Liver (tissue), 9 donors: ENCODE measurements around the gene MED12L. TPM values are rescaled to one million over a fixed set of nuclear protein-coding genes. Genes with fewer than 3 reads are reported as not detected.

Experiments used
- DNase-seq: peaks from one replicate; pipeline ENCODE4 v3.0.0-alpha.2; 2017; ENCODE audit warnings: low spot score
- H3K27ac ChIP-seq, 2 donors: one replicate each; pipeline ENCODE4 v1.7.0; 2013; ENCODE audit warnings: inconsistent platforms in 2 of 2, low read length in 2 of 2, control low read depth in 1 of 2, low read depth in 1 of 2, mild to moderate bottlenecking in 1 of 2
- H3K27me3 ChIP-seq, 4 donors: one replicate each; pipeline versions ENCODE4 v1.6.1 to v1.7.0; 2013; ENCODE audit warnings: low read length in 3 of 4, inconsistent platforms in 1 of 4, mild to moderate bottlenecking in 1 of 4, moderate library complexity in 1 of 4; ENCODE audit not compliant: control insufficient read depth in 4 of 4, insufficient read depth in 4 of 4
- H3K36me3 ChIP-seq, 4 donors: one replicate each; pipeline versions ENCODE4 v1.6.1 to v1.7.0; 2013; ENCODE audit warnings: low read length in 3 of 4, mild to moderate bottlenecking in 3 of 4, low read depth in 1 of 4, moderate library complexity in 1 of 4; ENCODE audit not compliant: control insufficient read depth in 4 of 4, insufficient read depth in 3 of 4
- H3K4me1 ChIP-seq, 4 donors: one replicate each; pipeline versions ENCODE4 v1.6.1 to v1.7.0; 2013; ENCODE audit warnings: low read length in 3 of 4, mild to moderate bottlenecking in 3 of 4, moderate library complexity in 1 of 4; ENCODE audit not compliant: control insufficient read depth in 4 of 4, insufficient read depth in 4 of 4
- H3K4me3 ChIP-seq, 3 donors: one replicate each; pipeline versions ENCODE4 v1.6.1 to v1.7.0; 2013; ENCODE audit warnings: low read length in 3 of 3, control low read depth in 1 of 3, low read depth in 1 of 3, mild to moderate bottlenecking in 1 of 3
- H3K9ac ChIP-seq, 2 donors: one replicate each; pipeline ENCODE4 v1.7.0; 2013; ENCODE audit warnings: low read length in 2 of 2, mild to moderate bottlenecking in 2 of 2, moderate library complexity in 2 of 2, control low read depth in 1 of 2, low read depth in 1 of 2
- H3K9me3 ChIP-seq, 4 donors: one replicate each; pipeline versions ENCODE4 v1.6.1 to v1.7.0; 2013; ENCODE audit warnings: low read length in 3 of 4; ENCODE audit not compliant: control insufficient read depth in 4 of 4
- EGR1 ChIP-seq, 2 donors: IDR thresholded peaks; 2 replicates each; pipeline ENCODE4 v1.6.1; 2016 to 2018; ENCODE audit warnings: antibody characterized with exemption in 2 of 2, low read depth in 2 of 2
- FOXA1 ChIP-seq: IDR thresholded peaks from 2 replicates; pipeline ENCODE4 v1.6.1; 2016; ENCODE audit warnings: antibody characterized with exemption
- FOXA2 ChIP-seq: IDR thresholded peaks from 2 replicates; pipeline ENCODE4 v1.6.1; 2016; ENCODE audit warnings: antibody characterized with exemption
- GABPA ChIP-seq, 2 donors: IDR thresholded peaks in 1 of 2; conservative IDR thresholded peaks in 1 of 2; 2 replicates each; pipeline ENCODE4 v1.6.1; 2016; ENCODE audit warnings: antibody characterized with exemption in 2 of 2, mild to moderate bottlenecking in 1 of 2, moderate library complexity in 1 of 2
- HNF4A ChIP-seq, 2 donors: conservative IDR thresholded peaks; 2 replicates each; pipeline ENCODE4 v1.6.1; 2016; ENCODE audit warnings: antibody characterized with exemption in 2 of 2, mild to moderate bottlenecking in 2 of 2
- HNF4G ChIP-seq: IDR thresholded peaks from 2 replicates; pipeline ENCODE4 v1.6.1; 2016; ENCODE audit warnings: antibody characterized with exemption
- JUND ChIP-seq, 2 donors: IDR thresholded peaks; 2 replicates each; pipeline ENCODE4 v1.6.1; 2016; ENCODE audit warnings: antibody characterized with exemption in 2 of 2
- NR2F2 ChIP-seq: IDR thresholded peaks from 2 replicates; pipeline ENCODE4 v1.6.1; 2016; ENCODE audit warnings: antibody characterized with exemption
- RAD21 ChIP-seq, 2 donors: IDR thresholded peaks; 2 replicates each; pipeline ENCODE4 v1.6.1; 2016; ENCODE audit warnings: antibody characterized with exemption in 2 of 2, mild to moderate bottlenecking in 2 of 2
- RXRA ChIP-seq, 2 donors: IDR thresholded peaks; 2 replicates each; pipeline ENCODE4 v1.6.1; 2017 to 2018; ENCODE audit warnings: antibody characterized with exemption in 2 of 2, mild to moderate bottlenecking in 1 of 2
- SP1 ChIP-seq: IDR thresholded peaks from 2 replicates; pipeline ENCODE4 v1.6.1; 2018; ENCODE audit warnings: antibody characterized with exemption, mild to moderate bottlenecking
- TAF1 ChIP-seq: conservative IDR thresholded peaks from 2 replicates; pipeline ENCODE4 v1.6.1; 2016; ENCODE audit warnings: antibody characterized with exemption, mild to moderate bottlenecking
- YY1 ChIP-seq: IDR thresholded peaks from 2 replicates; pipeline ENCODE4 v1.6.1; 2016; ENCODE audit warnings: antibody characterized with exemption, mild to moderate bottlenecking
- WGBS: extraction: QIAGEN DNeasy Blood & Tissue Kit; methylation state at CpG from one replicate; pipeline ENCODE4 v1.1.7; 2013; 5-methylcytosine and 5-hydroxymethylcytosine counted together
- polyA plus RNA-seq, 2 donors: library from polyadenylated mRNA; stranded (reverse) in 1 of 2; unstranded in 1 of 2; fragments of 200-250 nt in 1 of 2; fragments of >200 nt in 1 of 2; fragmentation: Nextera tagmentation in 1 of 2; extraction: Ambion mirVana in 1 of 2; gene quantifications; one replicate each; pipeline versions ENCODE4 v1.2.1 to v1.2.3, GENCODE V29; 2013 to 2015
- total RNA-seq, 2 donors: library from RNA; depleted of rRNA; stranded (reverse); fragments of >200 nt; gene quantifications; one replicate each; pipeline ENCODE4 v1.2.3, GENCODE V29; 2014
- TF ChIP-seq, protein P1 (sequence below): IDR thresholded peaks from 2 replicates; pipeline ENCODE4 v1.6.1; 2016; ENCODE audit warnings: antibody characterized with exemption
- TF ChIP-seq, protein P2 (sequence below): IDR thresholded peaks from 2 replicates; pipeline ENCODE4 v1.6.1; 2016; ENCODE audit warnings: antibody characterized with exemption
- TF ChIP-seq, protein P3 (sequence below): IDR thresholded peaks from 2 replicates; pipeline ENCODE4 v1.6.1; 2016; ENCODE audit warnings: antibody characterized with exemption, mild to moderate bottlenecking
- TF ChIP-seq, protein P4 (sequence below): IDR thresholded peaks from 2 replicates; pipeline ENCODE4 v1.6.1; 2016; ENCODE audit warnings: antibody characterized with exemption
- TF ChIP-seq, protein P5 (sequence below): fragments of 150-350 bp; IDR thresholded peaks from 2 replicates; pipeline ENCODE4 v1.5.1; 2017; ENCODE audit warnings: improper control_type of control experiment, low read depth, low read length; ENCODE audit not compliant: missing input control
- donor health status: healthy.
- donor health status: healthy.
- donor health status: healthy.
- donor health status: healthy.
- donor health status: healthy.

The MED12L gene
- total and polyA plus RNA-seq, 4 donors = 0.02 to 2.1 (median 0.49) TPM

DNA sequence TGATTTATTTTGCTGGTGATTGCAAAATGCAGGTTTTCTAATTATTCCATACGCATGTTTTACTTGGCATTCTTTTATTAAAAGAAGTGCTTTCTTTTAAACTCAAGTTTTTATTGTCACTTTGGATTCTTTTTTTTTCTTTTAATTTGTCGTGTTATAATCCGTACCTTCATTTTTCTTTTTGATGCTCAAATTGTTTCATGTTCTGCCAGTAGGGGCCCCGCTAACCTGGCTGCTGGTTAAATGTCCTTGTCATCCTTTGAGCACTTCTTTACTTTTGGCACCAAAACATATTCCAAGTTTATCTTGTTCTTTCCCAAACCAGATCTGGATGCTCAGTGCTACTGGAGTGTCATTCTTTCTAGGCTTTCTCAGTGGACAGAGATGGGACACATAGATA is 31.6 kb downstream of the MED12L start:
- TF ChIP-seq HNF4G (no peak), YY1 (no peak), SP1 (no peak), FOXA1 (no peak), RAD21 (IDR thresholded peaks at IDR 0.05) (no peak), EGR1 (IDR thresholded peaks at IDR 0.05; ENCODE audit: low read depth in 2 of 2) (no peak), TAF1 (no peak), RXRA (IDR thresholded peaks at IDR 0.05) (no peak), NR2F2 (no peak)
- TF ChIP-seq, protein P1, sequence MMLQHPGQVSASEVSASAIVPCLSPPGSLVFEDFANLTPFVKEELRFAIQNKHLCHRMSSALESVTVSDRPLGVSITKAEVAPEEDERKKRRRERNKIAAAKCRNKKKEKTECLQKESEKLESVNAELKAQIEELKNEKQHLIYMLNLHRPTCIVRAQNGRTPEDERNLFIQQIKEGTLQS = no peak
- TF ChIP-seq, protein P2, sequence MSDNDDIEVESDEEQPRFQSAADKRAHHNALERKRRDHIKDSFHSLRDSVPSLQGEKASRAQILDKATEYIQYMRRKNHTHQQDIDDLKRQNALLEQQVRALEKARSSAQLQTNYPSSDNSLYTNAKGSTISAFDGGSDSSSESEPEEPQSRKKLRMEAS = no peak
- TF ChIP-seq, protein P3, sequence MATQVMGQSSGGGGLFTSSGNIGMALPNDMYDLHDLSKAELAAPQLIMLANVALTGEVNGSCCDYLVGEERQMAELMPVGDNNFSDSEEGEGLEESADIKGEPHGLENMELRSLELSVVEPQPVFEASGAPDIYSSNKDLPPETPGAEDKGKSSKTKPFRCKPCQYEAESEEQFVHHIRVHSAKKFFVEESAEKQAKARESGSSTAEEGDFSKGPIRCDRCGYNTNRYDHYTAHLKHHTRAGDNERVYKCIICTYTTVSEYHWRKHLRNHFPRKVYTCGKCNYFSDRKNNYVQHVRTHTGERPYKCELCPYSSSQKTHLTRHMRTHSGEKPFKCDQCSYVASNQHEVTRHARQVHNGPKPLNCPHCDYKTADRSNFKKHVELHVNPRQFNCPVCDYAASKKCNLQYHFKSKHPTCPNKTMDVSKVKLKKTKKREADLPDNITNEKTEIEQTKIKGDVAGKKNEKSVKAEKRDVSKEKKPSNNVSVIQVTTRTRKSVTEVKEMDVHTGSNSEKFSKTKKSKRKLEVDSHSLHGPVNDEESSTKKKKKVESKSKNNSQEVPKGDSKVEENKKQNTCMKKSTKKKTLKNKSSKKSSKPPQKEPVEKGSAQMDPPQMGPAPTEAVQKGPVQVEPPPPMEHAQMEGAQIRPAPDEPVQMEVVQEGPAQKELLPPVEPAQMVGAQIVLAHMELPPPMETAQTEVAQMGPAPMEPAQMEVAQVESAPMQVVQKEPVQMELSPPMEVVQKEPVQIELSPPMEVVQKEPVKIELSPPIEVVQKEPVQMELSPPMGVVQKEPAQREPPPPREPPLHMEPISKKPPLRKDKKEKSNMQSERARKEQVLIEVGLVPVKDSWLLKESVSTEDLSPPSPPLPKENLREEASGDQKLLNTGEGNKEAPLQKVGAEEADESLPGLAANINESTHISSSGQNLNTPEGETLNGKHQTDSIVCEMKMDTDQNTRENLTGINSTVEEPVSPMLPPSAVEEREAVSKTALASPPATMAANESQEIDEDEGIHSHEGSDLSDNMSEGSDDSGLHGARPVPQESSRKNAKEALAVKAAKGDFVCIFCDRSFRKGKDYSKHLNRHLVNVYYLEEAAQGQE = no peak
- TF ChIP-seq, protein P4, sequence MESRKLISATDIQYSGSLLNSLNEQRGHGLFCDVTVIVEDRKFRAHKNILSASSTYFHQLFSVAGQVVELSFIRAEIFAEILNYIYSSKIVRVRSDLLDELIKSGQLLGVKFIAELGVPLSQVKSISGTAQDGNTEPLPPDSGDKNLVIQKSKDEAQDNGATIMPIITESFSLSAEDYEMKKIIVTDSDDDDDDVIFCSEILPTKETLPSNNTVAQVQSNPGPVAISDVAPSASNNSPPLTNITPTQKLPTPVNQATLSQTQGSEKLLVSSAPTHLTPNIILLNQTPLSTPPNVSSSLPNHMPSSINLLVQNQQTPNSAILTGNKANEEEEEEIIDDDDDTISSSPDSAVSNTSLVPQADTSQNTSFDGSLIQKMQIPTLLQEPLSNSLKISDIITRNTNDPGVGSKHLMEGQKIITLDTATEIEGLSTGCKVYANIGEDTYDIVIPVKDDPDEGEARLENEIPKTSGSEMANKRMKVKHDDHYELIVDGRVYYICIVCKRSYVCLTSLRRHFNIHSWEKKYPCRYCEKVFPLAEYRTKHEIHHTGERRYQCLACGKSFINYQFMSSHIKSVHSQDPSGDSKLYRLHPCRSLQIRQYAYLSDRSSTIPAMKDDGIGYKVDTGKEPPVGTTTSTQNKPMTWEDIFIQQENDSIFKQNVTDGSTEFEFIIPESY = no peak
- TF ChIP-seq, protein P5, sequence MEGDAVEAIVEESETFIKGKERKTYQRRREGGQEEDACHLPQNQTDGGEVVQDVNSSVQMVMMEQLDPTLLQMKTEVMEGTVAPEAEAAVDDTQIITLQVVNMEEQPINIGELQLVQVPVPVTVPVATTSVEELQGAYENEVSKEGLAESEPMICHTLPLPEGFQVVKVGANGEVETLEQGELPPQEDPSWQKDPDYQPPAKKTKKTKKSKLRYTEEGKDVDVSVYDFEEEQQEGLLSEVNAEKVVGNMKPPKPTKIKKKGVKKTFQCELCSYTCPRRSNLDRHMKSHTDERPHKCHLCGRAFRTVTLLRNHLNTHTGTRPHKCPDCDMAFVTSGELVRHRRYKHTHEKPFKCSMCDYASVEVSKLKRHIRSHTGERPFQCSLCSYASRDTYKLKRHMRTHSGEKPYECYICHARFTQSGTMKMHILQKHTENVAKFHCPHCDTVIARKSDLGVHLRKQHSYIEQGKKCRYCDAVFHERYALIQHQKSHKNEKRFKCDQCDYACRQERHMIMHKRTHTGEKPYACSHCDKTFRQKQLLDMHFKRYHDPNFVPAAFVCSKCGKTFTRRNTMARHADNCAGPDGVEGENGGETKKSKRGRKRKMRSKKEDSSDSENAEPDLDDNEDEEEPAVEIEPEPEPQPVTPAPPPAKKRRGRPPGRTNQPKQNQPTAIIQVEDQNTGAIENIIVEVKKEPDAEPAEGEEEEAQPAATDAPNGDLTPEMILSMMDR = no peak
- no peaks in the 10 kb centered on the region for H3K36me3 ChIP-seq
- no peak overlapping the region for H3K4me3 ChIP-seq
- H3K9me3 ChIP-seq = no peaks in the 10 kb centered on the region
- 94% methylated on average over 4 of the region's 4 CpGs for WGBS
- no peak for DNase-seq
- H3K9ac ChIP-seq = no peak overlapping the region
- H3K27me3 ChIP-seq = no peaks in the 10 kb centered on the region
- no peak overlapping the region for H3K27ac ChIP-seq
- no peaks in the 10 kb centered on the region for H3K4me1 ChIP-seq

DNA sequence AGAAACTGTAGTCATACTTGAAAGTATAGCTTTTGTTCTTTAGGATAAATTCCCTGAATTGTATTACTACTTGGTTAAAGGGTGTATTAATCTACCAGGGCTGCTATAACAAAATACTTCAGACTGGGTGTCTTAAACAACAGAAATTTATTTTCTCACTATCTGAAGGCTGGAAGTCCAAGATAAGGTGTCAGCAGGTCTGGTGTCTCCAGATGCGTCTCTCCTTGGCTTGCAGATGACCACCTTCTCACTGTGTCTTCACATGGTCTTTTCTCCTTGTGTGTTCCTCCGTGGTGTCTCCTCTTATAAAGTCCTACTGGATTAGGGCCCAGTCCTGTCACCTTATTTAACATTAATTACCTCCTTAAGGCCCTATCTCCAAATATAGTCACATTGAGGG is 33.7 kb downstream of the MED12L start:
- no peak for DNase-seq
- no peaks in the 10 kb centered on the region for H3K27me3 ChIP-seq
- H3K36me3 ChIP-seq = no peaks in the 10 kb centered on the region
- no peak overlapping the region for H3K9ac ChIP-seq
- H3K9me3 ChIP-seq = no peaks in the 10 kb centered on the region
- WGBS = 91% methylated on average over 2 of the region's 2 CpGs
- H3K4me1 ChIP-seq = no peaks in the 10 kb centered on the region
- H3K27ac ChIP-seq = no peak overlapping the region
- no peak overlapping the region for H3K4me3 ChIP-seq
- TF ChIP-seq JUND (IDR thresholded peaks at IDR 0.05) (no peak), GABPA (IDR thresholded peaks at IDR 0.05 in 1 of 2, conservative IDR thresholded peaks at IDR 0.05 in 1 of 2) (no peak), FOXA1 (no peak), YY1 (no peak), HNF4G (no peak), RAD21 (IDR thresholded peaks at IDR 0.05) (no peak), TAF1 (no peak), HNF4A (conservative IDR thresholded peaks at IDR 0.05) (no peak), SP1 (no peak), RXRA (IDR thresholded peaks at IDR 0.05) (no peak), EGR1 (IDR thresholded peaks at IDR 0.05; ENCODE audit: low read depth in 2 of 2) (no peak), FOXA2 (no peak)
- TF ChIP-seq, protein P1 = no peak
- TF ChIP-seq, protein P5 = no peak
- TF ChIP-seq, protein P2 = no peak
- TF ChIP-seq, protein P4 = no peak
